ENCODE data around the gene RNF227. TPM values are rescaled to one million over a fixed set of nuclear protein-coding genes. Genes with fewer than 3 reads are reported as not detected.

Gene RNF227
- total RNA-seq, 1 experiment from 2014 or later: 0.83 TPM

- TF ChIP-seq ZBTB43 (CRISPR knock-in tag; IDR thresholded peaks at IDR 0.05): peak; percentile 89
- peak; percentile 93 for TF ChIP-seq CREB1 (CRISPR knock-in tag; IDR thresholded peaks at IDR 0.05)
- TF ChIP-seq PRRX2 (CRISPR knock-in tag; IDR thresholded peaks at IDR 0.05): 0 out of 2 replicates have a peak, but pooled peaks have one; percentile 20
- no peak for TF ChIP-seq RORB (CRISPR knock-in tag; IDR thresholded peaks at IDR 0.05)
- TF ChIP-seq SMAD4 (CRISPR knock-in tag; IDR thresholded peaks at IDR 0.05): peak; percentile 11; the same call in 1 of the 2 replicates
- peak; percentile 68 for TF ChIP-seq ZNF232 (CRISPR knock-in tag; IDR thresholded peaks at IDR 0.05)
- TF ChIP-seq NFYB (CRISPR knock-in tag; conservative IDR thresholded peaks at IDR 0.05; ENCODE audit: low read depth): peak; percentile 68
- peak; percentile 99 for TF ChIP-seq FOXP1 (CRISPR knock-in tag; IDR thresholded peaks at IDR 0.05; ENCODE audit: borderline replicate concordance)
- TF ChIP-seq MLX (CRISPR knock-in tag; IDR thresholded peaks at IDR 0.05): 0 out of 2 replicates have a peak, but pooled peaks have one; percentile 14
- TF ChIP-seq MAX (CRISPR knock-in tag; IDR thresholded peaks at IDR 0.05): peak; percentile 92
- TF ChIP-seq IRF1 (CRISPR knock-in tag; IDR thresholded peaks at IDR 0.05): peak; percentile 90
- TF ChIP-seq SMAD3 (CRISPR knock-in tag; IDR thresholded peaks at IDR 0.05; ENCODE audit: borderline replicate concordance): peak; percentile 78
- TF ChIP-seq TP53 (CRISPR knock-in tag; IDR thresholded peaks at IDR 0.05): peak; percentile 96
- no peak for TF ChIP-seq EMX1 (CRISPR knock-in tag; IDR thresholded peaks at IDR 0.05)
- TF ChIP-seq HMGXB4 (CRISPR knock-in tag; IDR thresholded peaks at IDR 0.05): peak; percentile 40
- no peak for TF ChIP-seq ZNF425 (CRISPR knock-in tag; conservative IDR thresholded peaks at IDR 0.05)
- TF ChIP-seq IRF2 (CRISPR knock-in tag; IDR thresholded peaks at IDR 0.05; ENCODE audit: borderline replicate concordance, low read depth): peak; percentile 88; the same call in 1 of the 2 replicates
- no peak for TF ChIP-seq NFATC4 (CRISPR knock-in tag; IDR thresholded peaks at IDR 0.05)
- peak; percentile 98 for TF ChIP-seq TEAD1 (CRISPR knock-in tag; IDR thresholded peaks at IDR 0.05)
- TF ChIP-seq ATF2 (CRISPR knock-in tag; IDR thresholded peaks at IDR 0.05; ENCODE audit: borderline replicate concordance, low read depth): peak; percentile 10
- TF ChIP-seq NFE2L1 (CRISPR knock-in tag; IDR thresholded peaks at IDR 0.05): peak; percentile 98
- TF ChIP-seq ERG (CRISPR knock-in tag; IDR thresholded peaks at IDR 0.05): no peak
- no peak for TF ChIP-seq CDX4 (CRISPR knock-in tag; IDR thresholded peaks at IDR 0.05; ENCODE audit: borderline replicate concordance)
- peak; percentile 50; the same call in 1 of the 2 replicates for TF ChIP-seq ZNF138 (CRISPR knock-in tag; conservative IDR thresholded peaks at IDR 0.05)
- TF ChIP-seq SOX15 (CRISPR knock-in tag; IDR thresholded peaks at IDR 0.05): no peak
Measured at GRCh38 chr17:7915611-7916384, at the start of gene RNF227 (continued).
